Measurements from ENCODE around the gene SPINK4. TPM values are rescaled to one million over a fixed set of nuclear protein-coding genes. Genes with fewer than 3 reads are reported as not detected.

The SPINK4 gene
- total RNA-seq, 2 donors from 2014 or later: not detected

GRCh38 chr9:33288828-33289483, 49.0 kb downstream of the SPINK4 start:
- ATAC-seq (replicated peaks): no peak
- H3K27me3 Mint-ChIP-seq: no peaks in the 10 kb centered on the region
- peak overlapping the region; percentile 89 for H3K4me3 Mint-ChIP-seq
- peaks cover 44% of the 10 kb centered on the region for H3K36me3 Mint-ChIP-seq (ENCODE audit: low read depth)
- no peaks in the 10 kb centered on the region for H3K9me3 Mint-ChIP-seq
- H3K4me1 Mint-ChIP-seq: peaks cover 27% of the 10 kb centered on the region
- H3K27ac Mint-ChIP-seq: peak overlapping the region; percentile 99

GRCh38 chr9:33289496-33289895, 49.5 kb downstream of the SPINK4 start:
- Mint-ChIP-seq H3K36me3 (ENCODE audit: low read depth) (peaks cover 44% of the 10 kb centered on the region), H3K4me1 (peaks cover 29% of the 10 kb centered on the region), H3K9me3 (no peaks in the 10 kb centered on the region), H3K27ac (peak overlapping the region; percentile 99), H3K27me3 (no peaks in the 10 kb centered on the region), H3K4me3 (peak overlapping the region; percentile 89)
- no peak for ATAC-seq (replicated peaks)

- H3K4me1 Mint-ChIP-seq: peaks cover 33% of the 10 kb centered on the region
- peaks cover 44% of the 10 kb centered on the region for H3K36me3 Mint-ChIP-seq (ENCODE audit: low read depth)
- H3K27ac Mint-ChIP-seq: peak overlapping the region; percentile 99
- H3K27me3 Mint-ChIP-seq: no peaks in the 10 kb centered on the region
- no peaks in the 10 kb centered on the region for H3K9me3 Mint-ChIP-seq
- no peak for ATAC-seq (replicated peaks)
- peak overlapping the region; percentile 89 for H3K4me3 Mint-ChIP-seq
Observed at GRCh38 chr9:33289936-33290246, 49.9 kb downstream of the SPINK4 start.

GRCh38 chr9:33290247-33291030, 50.5 kb downstream of the SPINK4 start, which contains the start of gene NFX1:
TSS of gene NFX1 (plus strand) at chr9:33290516. CDS start at chr9:33290573, 57 bp downstream.
- Mint-ChIP-seq H3K4me1 (peaks cover 36% of the 10 kb centered on the region), H3K36me3 (ENCODE audit: low read depth) (peaks cover 44% of the 10 kb centered on the region), H3K9me3 (no peaks in the 10 kb centered on the region), H3K27me3 (no peaks in the 10 kb centered on the region), H3K27ac (peak within 1 kb of the TSS; percentile 99), H3K4me3 (peak within 1 kb of the TSS; percentile 89)
- peak; percentile 89 for ATAC-seq (replicated peaks)

GRCh38 chr9:33291031-33291397, 51.0 kb downstream of the SPINK4 start:
- Mint-ChIP-seq H3K4me1 (peaks cover 40% of the 10 kb centered on the region), H3K9me3 (no peaks in the 10 kb centered on the region), H3K36me3 (ENCODE audit: low read depth) (peaks cover 44% of the 10 kb centered on the region), H3K27me3 (no peaks in the 10 kb centered on the region), H3K4me3 (peak overlapping the region; percentile 89), H3K27ac (peak overlapping the region; percentile 99)
- no peak for ATAC-seq (replicated peaks)

GRCh38 chr9:33291901-33292300, 51.9 kb downstream of the SPINK4 start:
- no peaks in the 10 kb centered on the region for H3K27me3 Mint-ChIP-seq
- H3K9me3 Mint-ChIP-seq: no peaks in the 10 kb centered on the region
- no peak for ATAC-seq (replicated peaks)
- H3K27ac Mint-ChIP-seq: peak overlapping the region; percentile 99
- peak overlapping the region; percentile 89 for H3K4me3 Mint-ChIP-seq
- H3K4me1 Mint-ChIP-seq: peaks cover 44% of the 10 kb centered on the region
- H3K36me3 Mint-ChIP-seq (ENCODE audit: low read depth): peaks cover 41% of the 10 kb centered on the region

GRCh38 chr9:33293782-33294181, 53.8 kb downstream of the SPINK4 start:
- peaks cover 57% of the 10 kb centered on the region for H3K4me1 Mint-ChIP-seq
- H3K27me3 Mint-ChIP-seq: no peaks in the 10 kb centered on the region
- H3K4me3 Mint-ChIP-seq: peak overlapping the region; percentile 89
- H3K36me3 Mint-ChIP-seq (ENCODE audit: low read depth): peaks cover 39% of the 10 kb centered on the region
- peak overlapping the region; percentile 99 for H3K27ac Mint-ChIP-seq
- no peak for ATAC-seq (replicated peaks)
- no peaks in the 10 kb centered on the region for H3K9me3 Mint-ChIP-seq

GRCh38 chr9:33294670-33295432, 54.9 kb downstream of the SPINK4 start:
- Mint-ChIP-seq H3K4me3 (peak overlapping the region; percentile 79), H3K4me1 (peaks cover 62% of the 10 kb centered on the region), H3K27ac (peak overlapping the region; percentile 84), H3K9me3 (no peaks in the 10 kb centered on the region), H3K36me3 (ENCODE audit: low read depth) (peaks cover 39% of the 10 kb centered on the region), H3K27me3 (no peaks in the 10 kb centered on the region)
- ATAC-seq (replicated peaks): no peak

GRCh38 chr9:33295571-33295970, 55.6 kb downstream of the SPINK4 start:
- Mint-ChIP-seq H3K27me3 (no peaks in the 10 kb centered on the region), H3K4me3 (peak overlapping the region; percentile 79), H3K36me3 (ENCODE audit: low read depth) (peaks cover 32% of the 10 kb centered on the region), H3K27ac (peak overlapping the region; percentile 84), H3K9me3 (no peaks in the 10 kb centered on the region), H3K4me1 (peaks cover 58% of the 10 kb centered on the region)
- peak; percentile 46 for ATAC-seq (replicated peaks)

- Mint-ChIP-seq H3K27me3 (no peaks in the 10 kb centered on the region), H3K4me1 (peaks cover 51% of the 10 kb centered on the region), H3K4me3 (peak overlapping the region; percentile 79), H3K36me3 (ENCODE audit: low read depth) (peaks cover 13% of the 10 kb centered on the region), H3K9me3 (no peaks in the 10 kb centered on the region), H3K27ac (peak overlapping the region; percentile 86)
- ATAC-seq (replicated peaks): peak; percentile 65
Observed at GRCh38 chr9:33297432-33297831, 57.5 kb downstream of the SPINK4 start.

Other genes starting within 250 kb of the SPINK4 start
- 10 to 100 TPM; 38.8 to 50.4 TPM for gene APTX, start 238.5 kb upstream of the SPINK4 start, total RNA-seq
- 100 to 1,000 TPM; 132 to 220 TPM for gene DNAJA1, start 214.9 kb upstream of the SPINK4 start, total RNA-seq
- 10 to 100 TPM; 24.2 to 30.9 TPM for gene SMU1, start 163.5 kb upstream of the SPINK4 start, total RNA-seq
- 10 to 100 TPM; 45.4 to 57.9 TPM for gene B4GALT1, start 72.8 kb upstream of the SPINK4 start, total RNA-seq
- 10 to 100 TPM; 41.2 to 95.2 TPM for gene BAG1, start 24.5 kb downstream of the SPINK4 start, total RNA-seq
- 10 to 100 TPM; 54.7 to 70.0 TPM for gene CHMP5, start 24.9 kb downstream of the SPINK4 start, total RNA-seq
- gene NFX1, start 50.3 kb downstream of the SPINK4 start, total RNA-seq: 10 to 100 TPM; 32.0 to 56.5 TPM
- under 1 TPM; 0.42 to 0.45 TPM for gene AQP7, start 162.4 kb downstream of the SPINK4 start, total RNA-seq
- gene AQP3, start 207.4 kb downstream of the SPINK4 start, total RNA-seq: 10 to 100 TPM; 37.3 to 72.5 TPM
- gene NOL6, start 233.8 kb downstream of the SPINK4 start, total RNA-seq: 10 to 100 TPM; 25.9 to 58.3 TPM